Activated CD8-positive, alpha-beta memory T cell treated with anti-CD3 and anti-CD28 coated beads for 4 hours (primary cell): ENCODE measurements around the gene DUSP18.
A peak's percentile ranks its signal among the peaks of the same experiment; 100 is the strongest.
"Not testable (repeated sequence)": the region's sequence is repeated elsewhere in the genome, so short reads cannot be mapped to it uniquely, and the experiment has no call there.

ENCODE experiments used
- DNase-seq, 2 donors: peaks; one replicate each; pipeline ENCODE4 v3.0.0-alpha.2; 2020; ENCODE audit warnings: low read depth in 2 of 2

Gene DUSP18

DNA sequence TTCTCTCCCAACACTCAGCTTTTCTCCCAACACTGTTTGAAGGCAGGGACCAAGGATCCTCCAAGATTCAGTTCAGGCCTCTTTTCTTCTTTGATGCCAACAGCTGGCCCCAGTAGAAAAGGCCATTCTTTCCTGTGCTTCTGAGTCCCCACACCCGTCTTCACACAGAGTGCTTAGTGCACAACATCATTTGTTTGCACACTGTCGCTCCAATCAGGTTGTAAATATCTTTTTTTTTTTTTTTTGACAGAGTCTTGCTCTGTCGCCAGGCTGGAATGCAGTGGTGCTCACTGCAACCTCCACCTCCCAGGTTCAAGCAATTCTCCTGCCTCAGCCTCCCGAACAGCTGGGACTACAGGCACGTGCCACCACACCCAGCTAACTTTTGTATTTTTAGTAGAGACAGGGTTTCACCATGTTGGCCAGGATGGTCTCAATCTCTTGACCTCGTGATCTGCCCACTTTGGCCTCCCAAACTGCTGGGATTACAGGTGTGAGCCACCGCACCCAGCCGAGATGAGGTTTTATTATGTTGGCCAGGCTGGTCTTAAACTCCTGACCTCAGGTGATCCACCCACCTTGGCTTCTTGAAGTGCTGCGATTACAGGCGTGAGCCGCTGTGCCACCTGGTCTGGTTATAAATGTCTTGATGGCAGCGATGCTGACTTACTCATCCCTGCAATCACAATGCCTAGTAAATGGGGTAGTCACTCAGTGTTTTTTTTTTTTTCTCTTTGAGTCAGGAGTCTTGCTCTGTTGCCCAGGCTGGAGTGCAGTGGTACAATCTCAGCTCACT, 12.4 kb upstream of the DUSP18 start:
- DNase-seq = not testable (repeated sequence)

- DNase-seq = not testable (repeated sequence)
These were observed 8.9 kb upstream of the DUSP18 start for GRCh38 chr22:30676565-30676964.

GRCh38 chr22:30675436-30675835, 7.8 kb upstream of the DUSP18 start:
- DNase-seq = no peak

DNA sequence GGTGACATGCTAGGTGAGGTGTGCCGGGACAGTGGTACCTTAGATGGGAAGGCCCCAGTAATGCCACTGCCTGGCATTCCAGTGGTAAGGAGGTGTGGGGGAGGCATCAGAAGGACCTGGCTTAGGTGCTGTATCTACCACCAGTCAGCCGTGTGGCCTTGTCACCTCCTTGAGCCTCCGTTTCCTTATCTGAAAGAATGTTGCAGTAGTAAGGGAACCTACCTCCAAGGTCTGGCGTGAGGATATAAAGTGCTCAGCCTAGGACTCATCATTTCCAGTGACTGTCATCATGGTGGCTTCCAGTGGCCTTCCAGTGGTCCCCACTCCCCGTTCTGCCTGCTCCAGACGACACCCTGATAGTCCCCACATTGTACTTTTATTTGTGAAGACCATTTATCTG, 6.8 kb upstream of the DUSP18 start:
- DNase-seq = no peak

DNA sequence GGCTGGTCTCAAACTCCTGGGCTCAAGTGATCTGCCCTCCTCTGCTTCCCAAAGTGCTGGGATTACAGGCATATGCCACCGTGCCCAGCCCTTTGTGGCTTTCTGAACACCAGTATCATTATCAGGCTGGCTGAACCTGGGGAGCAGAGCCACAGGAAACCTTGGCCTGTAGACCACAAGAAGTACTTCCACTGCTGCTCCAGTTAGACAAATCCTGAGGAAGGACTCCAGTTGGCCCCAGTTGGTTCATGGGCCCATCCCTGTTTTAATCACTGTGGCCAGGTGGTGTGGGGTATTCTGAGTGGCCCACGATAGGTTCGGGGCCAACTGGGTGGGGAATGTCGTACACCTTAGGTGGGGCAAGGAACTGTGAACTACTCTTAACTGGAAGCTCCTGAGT, 5.5 kb upstream of the DUSP18 start:
- no peak for DNase-seq

GRCh38 chr22:30671071-30671470, 3.4 kb upstream of the DUSP18 start:
- no peak for DNase-seq

DNA sequence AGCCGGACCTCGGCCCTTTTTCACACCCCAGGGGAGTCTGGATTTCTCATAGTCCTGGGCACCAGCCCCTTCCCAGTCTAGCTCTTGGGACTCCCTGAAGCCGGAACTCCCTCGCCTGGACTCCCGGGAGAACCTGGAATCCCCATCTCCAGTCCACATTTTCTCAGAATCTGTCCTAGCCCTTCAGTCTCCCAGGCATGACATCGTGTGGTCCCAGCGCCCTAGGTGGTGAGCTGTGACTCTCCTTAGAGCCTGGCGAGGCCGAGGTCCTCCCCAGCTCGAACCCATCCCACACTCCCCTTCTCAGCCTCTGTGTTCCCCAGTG, 673 bp upstream of the DUSP18 start:
- DNase-seq = no peak

DNA sequence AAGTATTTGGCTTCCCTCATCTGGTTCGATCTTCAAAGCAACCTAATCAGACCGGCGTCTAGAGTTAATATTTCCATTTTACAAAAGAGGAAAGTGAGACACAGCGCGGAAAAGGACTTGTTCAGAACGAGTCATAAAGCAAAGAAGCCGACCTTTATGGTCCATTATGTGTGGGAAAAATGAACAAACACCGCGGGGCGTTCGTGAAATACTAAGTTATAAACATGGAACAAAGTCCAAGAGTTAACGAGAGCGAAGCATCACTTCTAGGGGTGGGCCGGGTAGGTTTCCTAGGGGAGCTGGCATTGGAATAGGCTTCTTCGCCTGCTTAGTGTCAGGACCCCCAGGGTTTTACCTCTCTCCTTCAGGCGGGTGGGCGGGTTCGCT, 575 bp downstream of the DUSP18 start:
- DNase-seq = no peak

- no peak for DNase-seq
These were observed 1.9 kb downstream of the DUSP18 start for GRCh38 chr22:30665786-30666185.

GRCh38 chr22:30665266-30665665, 2.4 kb downstream of the DUSP18 start:
- DNase-seq = no peak

DNA sequence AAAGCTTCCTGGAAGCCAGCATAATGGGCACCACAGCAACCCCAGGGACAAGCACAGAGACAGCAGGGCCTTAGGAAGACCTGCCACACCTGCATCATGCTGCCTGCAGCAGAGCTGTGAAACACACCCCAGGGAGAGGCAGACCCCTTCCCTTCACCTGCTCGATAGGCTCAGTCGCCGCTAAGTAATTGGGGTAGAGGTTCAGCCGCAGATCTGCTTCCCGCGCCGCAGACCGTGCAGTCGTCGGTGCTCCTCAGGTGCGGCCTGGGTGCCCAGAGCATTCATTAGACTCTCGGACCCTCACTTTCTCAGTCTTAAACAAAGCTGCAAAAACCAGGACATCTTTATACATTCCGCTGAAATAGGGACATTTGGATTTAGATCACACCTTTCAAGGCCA, 2.9 kb downstream of the DUSP18 start:
- no peak for DNase-seq

- no peak for DNase-seq
These were observed 5.6 kb downstream of the DUSP18 start for GRCh38 chr22:30662040-30662439.

- DNase-seq = no peak
These were observed 12.1 kb downstream of the DUSP18 start for GRCh38 chr22:30655532-30655931.

GRCh38 chr22:30654361-30654760, 13.3 kb downstream of the DUSP18 start:
- DNase-seq = no peak

- DNase-seq = no peak
These were observed 14.8 kb downstream of the DUSP18 start for GRCh38 chr22:30652852-30653251.

DNA sequence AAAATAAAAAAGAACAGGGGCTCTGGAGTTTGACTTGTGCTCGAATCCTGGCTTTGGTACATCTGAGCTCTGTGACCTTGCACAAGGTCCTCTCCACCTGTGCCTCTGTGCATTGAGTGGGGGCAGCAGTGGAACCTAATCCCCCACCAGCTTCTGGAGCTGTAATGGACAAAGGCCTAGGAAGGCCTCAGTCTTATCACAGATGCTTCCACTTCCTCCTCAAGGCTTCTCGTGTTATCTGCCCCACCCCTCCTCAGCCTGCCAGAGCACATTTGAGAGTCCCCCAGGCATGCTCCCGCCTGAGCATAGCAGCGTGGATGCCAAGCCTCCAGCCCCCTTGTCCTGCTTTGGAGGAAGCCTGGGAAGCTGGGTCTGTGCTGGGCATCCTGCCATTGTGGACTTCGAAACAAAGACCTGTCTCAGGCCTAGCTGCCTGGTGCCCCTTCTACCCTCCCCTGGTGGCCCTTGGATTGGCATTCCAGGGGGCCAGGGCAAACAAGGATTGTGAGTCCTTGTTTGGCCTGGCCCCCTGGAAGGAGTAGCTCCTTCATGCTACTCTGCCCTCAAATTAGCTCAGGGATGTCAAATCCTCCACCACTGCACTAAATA, 17.1 kb downstream of the DUSP18 start:
- DNase-seq = no peak

DNA sequence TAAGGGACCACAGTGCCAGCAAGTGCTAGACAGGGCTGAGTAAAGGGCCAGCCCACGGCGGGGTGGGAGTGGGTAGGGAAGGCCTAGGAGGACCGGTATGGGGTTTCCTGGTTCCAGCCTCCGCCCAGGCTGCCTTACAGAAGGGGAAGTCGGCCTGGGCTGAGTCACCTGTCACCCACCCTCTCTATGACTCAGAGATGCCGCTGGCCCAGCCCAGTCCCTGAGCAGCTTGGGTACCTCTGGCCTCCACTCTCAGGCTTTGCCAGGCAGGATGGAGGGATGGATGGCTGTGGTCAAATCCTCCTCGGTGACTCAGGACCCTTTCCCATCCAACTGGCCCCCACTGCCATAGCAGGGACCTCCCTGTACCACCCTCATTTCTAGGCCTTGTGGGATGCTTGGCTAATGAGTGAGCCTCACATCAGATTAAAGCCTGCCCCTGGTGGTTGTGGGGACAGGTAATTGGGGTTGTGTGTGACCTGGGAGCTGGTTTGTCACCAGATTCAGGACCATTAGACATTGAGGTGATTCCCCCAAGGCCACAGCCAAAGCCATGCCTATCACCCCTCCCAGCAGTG, 18.2 kb downstream of the DUSP18 start:
- peak; percentile 67 to 81 for DNase-seq

GRCh38 chr22:30648825-30649224, 18.9 kb downstream of the DUSP18 start:
- no peak for DNase-seq

DNA sequence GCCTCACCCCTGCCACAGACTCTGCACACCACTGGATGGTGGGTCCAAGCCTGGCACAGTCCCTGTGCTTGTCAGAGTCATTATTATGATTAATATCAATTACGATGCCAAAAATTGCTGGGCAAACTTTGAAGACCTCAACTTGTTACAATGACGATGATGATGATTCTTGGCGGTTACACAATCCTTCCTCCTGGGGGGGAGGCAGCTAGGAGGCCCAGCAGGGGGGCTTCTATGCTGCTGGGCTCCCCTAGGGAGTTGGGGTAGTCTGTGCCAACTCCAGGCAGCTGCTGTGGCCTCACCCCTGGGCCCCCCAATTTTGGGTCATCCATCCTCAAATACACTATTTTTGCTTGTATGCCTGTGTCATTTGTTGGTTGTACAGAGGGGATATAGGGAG, 20.1 kb downstream of the DUSP18 start:
- DNase-seq = no peak

GRCh38 chr22:30646518-30647160, 21.0 kb downstream of the DUSP18 start:
- no peak for DNase-seq

GRCh38 chr22:30643055-30643875, 24.4 kb downstream of the DUSP18 start:
- no peak for DNase-seq

DNA sequence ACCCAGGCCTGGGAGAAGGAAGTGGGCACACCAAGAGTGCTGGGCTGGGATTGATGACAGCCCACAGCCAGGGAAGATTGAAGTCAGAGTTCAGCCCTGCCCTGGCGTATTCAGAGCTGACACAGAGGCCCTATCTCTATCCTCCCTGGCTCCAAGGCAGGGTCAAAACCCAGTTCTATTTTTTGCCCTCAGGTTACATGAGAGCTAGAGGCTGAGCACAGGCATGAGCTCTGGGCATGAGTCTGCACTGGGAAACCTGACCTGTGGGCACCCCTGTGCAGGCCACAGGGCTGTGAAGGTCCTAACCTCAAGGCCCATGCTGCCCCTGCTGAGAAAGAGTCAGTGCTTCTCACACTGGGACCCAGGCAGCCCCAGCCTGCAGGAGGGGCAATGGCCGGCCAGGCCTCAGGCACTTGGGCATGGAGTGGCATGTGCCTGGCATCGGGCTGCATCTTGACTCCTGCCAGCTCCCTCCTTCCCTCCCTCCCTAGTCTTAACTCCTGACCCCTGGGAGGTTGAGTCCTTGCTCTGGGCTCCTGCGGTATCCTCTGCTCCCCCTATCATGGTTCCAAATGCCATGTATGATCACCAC, 26.7 kb downstream of the DUSP18 start:
- no peak for DNase-seq
